GM18907 (cell line): ENCODE results near the gene MBOAT1.

Experiments
- ATAC-seq: cut with Tn5 transposase; IDR thresholded peaks from one replicate; pipeline ENCODE4 v1.9.1; 2021; ENCODE audit warnings: mild to moderate bottlenecking, moderate library complexity; ENCODE audit not compliant: unreplicated experiment

The MBOAT1 gene

DNA sequence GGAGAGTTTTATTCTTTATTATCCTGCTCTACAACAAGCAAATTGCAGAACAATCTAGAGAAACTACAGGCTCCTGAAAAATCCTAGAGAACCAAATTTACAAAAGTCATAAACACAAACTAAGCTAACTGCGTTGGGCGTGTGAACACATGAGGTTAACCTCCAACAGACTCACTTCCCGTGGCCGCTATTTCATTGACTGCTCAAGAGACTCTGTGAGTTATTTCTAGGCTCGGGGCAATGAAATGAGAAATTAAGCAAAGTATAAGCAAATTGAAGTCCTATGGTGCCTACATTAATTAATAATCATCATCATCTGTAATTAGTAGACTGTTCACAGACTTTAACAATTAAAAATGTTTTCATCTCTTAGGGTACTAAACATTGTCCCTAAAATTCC is 100.0 kb downstream of the MBOAT1 start:
- no peak for ATAC-seq

DNA sequence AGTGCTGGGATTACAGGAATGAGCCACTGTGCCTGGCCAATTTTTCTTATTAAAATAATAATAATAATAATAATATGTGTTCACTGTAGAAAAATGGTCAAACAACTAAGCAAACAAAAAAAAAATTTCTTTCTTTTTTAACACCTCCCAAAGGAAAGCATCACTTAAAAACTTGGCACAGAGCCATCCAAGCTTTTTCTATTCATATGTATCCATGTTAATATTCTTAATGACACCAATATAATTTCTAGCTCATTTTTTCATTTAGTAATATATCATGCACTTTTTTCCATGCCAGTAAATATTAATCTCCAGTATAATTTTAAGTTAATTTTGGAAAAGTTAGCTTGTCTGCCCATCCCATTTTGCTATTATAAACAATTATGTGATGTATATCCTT is 101.8 kb downstream of the MBOAT1 start:
- ATAC-seq: no peak

DNA sequence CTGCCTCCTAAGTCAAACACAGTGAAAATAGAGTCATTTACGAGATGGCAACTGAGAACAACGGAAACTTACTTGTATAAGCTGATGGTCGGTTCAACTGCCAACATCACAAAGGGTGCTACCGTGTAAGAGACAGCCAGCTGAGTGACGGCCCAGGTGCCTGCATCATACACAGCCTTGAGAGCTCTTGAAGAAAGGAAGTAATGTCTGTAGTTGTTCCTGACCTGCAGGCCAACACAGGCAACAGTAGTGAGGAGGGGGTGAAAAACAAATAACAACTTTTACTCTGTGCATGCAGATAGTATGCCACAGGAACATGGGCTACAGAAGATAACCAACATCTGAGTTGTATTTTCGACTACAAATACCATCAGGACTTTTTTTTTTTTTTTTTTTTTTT is 102.7 kb downstream of the MBOAT1 start:
- ATAC-seq: no peak

DNA sequence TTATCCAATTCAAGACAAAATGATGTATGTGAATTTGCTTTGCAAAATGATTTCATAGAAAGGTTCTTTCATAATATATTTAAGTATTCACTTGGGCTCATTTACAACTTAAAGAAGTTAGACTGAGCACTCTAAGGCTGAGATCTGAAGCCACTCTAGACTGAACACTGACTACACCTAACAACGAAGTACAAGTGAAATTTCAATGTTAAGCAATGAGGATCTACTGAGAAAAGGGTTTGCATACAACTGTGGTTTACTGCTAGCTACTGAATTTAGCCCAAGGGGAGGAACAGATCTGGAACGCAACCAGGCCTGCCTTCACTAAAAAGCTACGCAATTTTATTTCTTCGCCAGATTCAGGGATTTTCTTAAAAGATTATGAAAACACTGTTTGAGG is 106.4 kb downstream of the MBOAT1 start:
- no peak for ATAC-seq

DNA sequence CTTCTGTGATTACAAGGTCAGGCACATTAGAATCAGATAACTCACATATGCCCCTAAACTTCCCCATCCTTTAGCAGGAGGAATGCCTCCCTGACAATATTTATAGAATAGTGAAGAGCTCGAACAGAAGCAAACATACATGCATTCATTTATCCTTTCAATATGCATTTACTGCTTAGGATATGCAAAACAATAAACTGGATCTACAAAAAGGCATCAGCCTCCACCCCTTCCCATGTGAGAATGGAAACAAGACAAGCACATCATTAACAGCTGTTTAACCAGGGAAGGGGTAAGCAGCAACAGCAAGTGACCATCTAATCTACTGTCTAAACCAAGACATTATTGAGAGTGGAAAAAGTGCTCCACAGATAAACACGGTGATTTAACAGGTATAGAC is 107.6 kb downstream of the MBOAT1 start:
- ATAC-seq: no peak

DNA sequence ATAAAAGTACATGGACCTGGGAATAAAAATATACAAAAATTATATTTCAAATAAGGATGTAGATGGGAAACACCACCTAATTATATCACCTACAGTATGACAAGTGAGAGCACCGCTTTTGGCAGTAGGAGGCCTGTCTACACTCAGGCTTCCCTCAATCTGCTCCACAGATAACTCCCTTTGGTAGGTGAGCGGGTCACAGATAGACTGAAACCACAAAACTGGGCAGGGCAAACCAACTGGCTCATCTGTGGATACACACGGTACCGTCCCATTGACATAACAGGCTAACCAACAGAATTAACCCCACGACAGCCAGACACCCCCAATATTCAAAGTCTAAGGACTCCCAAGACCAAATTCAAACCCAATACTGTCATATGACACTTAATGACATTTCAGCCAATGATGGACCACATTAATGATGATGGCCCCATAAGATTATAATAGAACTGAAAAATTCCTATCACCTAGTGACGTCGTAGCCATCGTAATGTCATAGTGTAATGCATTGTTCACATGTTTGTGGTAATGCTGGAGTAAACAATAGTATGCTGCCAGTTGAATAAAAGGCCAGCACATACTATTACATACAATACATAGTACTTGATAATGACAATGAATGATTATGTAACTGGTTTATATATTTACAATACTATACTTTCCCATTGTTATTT is 109.7 kb downstream of the MBOAT1 start:
- ATAC-seq: no peak

DNA sequence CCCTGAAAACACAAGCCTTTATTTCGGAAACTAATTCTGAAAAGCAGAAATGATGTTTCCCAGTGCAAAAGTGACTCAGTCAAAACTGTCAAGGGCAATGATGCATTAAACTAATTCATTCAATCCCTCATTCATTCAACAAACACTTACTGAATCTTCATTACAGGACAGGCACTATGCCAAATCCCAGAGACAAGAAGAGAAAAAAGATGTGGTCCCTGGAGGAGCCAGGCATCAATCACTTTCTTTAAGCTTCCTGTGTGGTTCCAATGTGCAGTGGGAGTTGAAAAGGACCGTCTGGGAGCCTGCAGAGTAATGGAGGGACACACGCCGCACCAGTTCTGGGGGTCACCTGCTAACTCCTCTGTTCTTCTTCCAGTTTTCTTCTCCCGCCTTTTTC is 113.1 kb downstream of the MBOAT1 start:
- no peak for ATAC-seq

DNA sequence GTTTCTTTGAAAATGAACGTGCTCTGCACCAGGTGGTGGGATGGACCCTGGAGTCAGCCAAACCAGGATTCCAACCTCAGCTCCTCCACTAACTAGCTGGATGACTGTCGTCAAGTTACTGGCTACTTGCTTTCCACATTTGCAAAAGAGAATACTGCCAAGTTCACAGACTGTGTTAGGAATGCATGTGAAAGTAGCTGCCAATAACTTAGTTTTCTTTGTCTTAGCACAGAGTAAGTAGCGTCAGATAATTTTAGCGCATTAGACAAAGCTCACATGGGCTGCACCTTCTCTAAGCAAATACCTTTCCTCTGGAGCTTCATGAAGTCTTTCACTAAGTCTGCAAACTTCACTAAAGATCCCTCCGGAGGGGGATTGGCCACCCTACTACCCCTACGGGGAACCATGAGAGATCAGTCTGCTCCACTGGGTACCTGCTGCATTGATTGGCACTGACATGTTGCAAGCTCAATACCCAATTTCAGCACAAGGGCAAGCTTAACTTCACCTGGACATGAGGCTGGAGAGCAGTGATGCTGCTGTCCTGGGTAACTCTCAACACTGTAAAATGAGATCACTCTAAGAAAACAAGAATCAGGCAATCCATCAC is 113.9 kb downstream of the MBOAT1 start:
- no peak for ATAC-seq

DNA sequence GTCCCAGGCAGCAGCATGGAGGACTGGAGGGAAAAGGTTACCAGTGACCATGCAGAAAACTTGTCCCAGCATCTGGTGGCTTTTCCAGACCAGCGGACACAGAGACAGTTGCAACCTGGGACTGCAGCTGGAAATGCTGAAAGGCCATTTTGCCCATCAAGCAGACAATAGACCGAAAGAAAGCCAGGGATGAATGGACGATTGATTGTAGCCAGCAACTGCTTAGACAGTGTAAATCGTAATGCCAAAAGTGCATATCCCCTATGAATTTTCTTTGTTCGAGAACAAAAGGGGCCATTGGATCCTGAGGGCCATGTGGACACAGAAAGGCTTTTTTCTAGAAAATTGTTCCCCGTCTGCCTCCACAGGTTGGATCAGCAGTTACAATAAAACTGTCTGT is 115.7 kb downstream of the MBOAT1 start:
- ATAC-seq: no peak

DNA sequence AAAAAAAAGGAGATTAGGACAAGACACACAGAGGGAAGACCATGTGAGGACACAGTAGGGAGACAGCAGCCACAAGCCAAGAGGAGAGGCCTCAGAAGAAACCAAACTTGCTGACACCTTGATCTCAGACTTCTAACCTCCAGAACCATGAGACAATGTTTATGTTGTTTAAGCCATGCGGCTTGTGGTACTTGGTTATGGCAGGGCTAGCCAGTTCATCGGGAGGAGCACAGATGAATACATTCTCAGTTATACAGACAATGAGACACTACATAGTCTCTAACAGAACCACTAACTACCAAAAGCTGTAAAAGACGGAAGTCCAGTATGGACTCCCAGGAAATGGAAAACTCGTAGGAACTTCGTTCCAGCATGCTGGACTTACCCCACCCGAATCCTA is 116.8 kb downstream of the MBOAT1 start:
- ATAC-seq: no peak

DNA sequence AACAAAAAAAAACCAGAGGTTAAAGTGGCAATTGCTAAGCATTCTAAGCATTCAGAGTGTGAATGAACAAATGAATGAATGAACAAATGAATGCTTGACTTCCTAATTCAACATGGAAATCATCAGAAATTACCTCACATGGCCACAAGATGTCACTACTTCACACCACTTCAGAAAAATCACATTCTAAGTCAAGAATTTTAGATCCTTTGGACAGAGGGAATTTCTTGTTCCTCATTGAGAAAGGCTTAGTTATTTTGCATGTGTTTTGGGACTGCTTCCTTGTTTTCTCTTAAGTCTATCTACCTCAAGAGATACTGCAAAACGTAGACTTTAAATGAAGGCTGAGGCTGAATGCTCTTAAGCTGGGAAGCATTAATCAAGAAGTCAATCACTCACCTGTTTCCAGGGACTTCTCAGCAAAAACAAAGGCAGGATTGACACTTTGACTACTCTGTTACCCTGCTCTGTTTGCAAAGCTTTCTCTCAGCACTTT is 120.2 kb downstream of the MBOAT1 start:
- ATAC-seq: no peak

DNA sequence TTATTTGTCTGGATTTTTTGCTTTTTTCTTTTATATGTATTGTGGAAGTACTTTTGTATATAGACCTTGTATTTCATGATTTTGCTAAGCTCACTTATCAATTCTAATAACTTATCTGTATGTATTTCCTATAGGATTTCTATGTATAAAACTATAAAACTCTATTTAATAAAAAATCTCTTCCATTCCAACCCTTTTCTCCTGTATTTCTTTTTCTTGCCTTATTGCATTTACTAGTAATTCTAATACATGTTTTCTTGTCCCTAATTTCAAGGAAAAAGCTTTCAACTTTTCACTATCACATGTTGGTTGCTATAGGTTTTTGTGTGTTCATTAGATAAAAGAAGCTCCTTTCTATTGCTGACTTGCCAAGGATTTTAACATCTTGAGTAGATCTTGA is 125.3 kb downstream of the MBOAT1 start:
- ATAC-seq: no peak

DNA sequence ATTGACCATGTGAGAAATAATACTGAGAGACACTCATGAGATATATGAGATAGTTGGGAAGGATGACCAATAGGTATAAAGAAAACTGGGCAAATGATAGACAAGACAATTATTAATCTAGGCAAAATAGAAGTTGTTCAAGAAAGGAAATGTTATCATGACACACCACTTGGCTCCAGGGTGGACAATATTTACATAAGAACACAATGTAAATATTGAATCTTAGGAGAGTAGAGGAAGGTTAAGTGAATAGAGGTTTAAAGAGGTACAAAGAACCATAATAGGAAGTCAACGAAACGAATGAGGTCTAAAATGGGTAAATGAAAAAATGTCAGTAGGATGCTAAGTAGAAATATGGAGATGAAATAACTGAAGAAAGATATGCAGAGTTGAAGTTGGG is 126.5 kb downstream of the MBOAT1 start:
- ATAC-seq: no peak

DNA sequence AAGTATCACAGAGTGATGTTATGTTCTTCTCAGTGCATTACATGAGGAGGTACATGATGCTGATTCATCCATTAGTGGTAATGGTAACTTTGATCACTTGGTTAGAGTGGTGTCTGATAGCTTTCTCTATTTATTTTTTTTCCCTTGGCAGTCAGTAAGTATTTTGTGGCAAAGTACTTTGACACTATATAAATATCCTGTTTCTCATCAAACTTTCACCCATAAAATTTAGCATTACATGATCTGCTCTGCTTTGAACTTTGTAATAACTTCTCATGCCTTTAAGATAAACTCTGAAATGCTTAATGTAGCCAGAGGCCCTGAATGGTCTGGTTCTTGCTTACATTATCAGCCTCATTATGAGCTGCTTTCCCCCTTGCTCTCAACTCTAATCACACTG is 127.9 kb downstream of the MBOAT1 start:
- ATAC-seq: no peak

DNA sequence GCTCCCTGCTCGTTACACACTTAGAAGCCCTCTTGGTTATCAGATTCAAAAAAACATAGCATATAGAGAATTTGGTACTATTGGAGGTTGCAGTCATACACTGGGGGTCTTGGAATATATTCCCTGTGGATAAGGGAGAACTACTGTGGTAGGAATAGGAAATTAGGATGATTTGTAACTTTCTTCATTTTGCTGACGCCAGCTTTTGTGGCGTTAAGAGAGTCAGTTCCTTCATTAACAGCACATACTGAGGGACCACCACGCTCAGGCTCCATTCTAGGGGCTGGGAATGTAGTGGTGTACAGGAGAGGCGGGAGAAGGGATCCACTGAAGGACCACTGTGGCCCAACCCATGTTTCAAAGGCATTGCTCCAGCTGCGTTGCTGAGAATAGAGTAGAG is 140.3 kb downstream of the MBOAT1 start:
- ATAC-seq: no peak

DNA sequence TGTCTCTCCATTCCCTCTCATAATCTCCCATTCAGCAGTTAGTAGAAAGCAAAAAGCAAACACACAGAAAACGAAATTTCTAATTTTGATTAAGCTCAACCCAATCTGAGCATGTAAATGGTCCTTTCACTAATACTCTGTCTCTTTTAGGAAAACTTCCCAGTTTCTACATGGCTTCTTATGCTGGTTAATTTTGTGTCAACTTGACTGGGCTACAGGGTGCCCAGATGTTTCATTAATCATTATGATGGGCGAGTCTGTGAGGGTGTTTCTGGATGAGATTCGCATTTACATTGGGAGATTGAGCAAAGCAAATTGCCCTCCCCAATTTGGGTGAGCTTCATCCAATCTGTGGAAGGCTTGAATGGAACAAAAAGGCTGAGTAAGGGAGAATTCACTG is 142.2 kb downstream of the MBOAT1 start:
- ATAC-seq: no peak

DNA sequence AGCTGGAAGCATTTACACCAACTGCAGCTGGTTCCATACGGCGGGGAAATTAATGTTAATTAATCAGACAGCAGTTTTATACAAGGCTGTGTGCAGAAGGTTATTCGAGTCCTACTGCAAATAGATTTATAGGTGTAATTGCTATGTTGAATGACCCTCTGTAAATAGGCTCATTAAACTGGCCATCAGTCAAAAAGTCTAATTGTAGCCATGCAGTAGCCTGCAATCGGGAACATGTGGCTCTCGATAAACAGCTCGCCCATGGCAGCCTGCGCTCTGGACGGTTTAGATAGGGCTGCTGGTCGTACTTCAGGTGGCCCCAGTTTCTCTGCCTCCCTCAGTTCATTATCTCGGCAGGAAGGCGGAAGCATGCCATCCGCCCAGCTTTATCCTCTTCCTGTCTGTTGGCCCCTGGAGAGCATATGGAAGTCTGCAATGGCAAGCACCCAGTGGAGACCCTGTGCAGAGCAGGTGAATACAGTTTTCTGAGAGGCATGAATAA is 143.2 kb downstream of the MBOAT1 start:
- no peak for ATAC-seq

DNA sequence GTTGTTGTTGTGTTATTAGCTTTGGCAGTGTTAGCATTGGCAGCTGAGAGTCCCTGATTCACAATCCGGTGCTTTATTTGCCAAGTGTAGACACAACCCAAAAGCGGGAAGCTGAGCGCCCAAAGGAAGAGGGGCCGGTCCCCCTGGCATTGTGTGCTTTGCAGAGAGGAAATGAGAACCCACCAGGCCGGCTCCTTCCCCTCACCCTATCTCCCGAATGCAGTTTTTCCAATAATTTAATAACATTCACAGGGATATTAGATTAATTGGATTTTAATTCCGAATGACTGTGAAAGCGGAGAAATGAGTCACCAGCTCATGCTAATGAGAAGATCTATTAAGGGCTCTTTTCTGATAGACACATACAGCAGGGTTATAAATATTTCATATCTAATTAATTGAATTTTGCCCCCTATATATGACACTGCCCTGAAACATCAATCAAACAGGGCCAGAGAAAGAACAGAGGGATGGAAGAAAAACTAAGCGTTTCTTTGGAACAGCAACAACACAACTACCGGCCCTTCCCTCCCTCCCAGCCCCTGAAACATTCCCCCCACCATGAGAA is 143.8 kb downstream of the MBOAT1 start:
- no peak for ATAC-seq

DNA sequence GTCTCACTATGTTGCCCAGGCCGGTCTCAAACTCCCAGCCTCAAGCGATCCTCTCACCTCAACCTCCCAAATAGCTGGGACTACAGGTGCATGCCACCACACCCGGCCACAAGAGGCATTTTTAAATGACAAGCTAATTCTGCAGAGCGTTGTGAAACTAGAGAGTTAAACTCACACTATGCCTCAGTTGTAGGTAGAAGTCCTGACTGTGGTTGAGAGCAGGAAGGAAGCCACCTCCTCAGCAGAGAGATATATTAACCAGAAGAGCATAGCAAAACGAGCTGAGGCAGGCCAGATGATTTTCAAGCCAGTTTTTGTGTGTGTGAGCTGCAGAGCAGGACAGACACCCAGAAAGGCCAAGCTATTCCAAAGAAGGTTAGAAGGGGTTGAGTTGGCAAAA is 150.3 kb downstream of the MBOAT1 start:
- peak; percentile 81 for ATAC-seq

DNA sequence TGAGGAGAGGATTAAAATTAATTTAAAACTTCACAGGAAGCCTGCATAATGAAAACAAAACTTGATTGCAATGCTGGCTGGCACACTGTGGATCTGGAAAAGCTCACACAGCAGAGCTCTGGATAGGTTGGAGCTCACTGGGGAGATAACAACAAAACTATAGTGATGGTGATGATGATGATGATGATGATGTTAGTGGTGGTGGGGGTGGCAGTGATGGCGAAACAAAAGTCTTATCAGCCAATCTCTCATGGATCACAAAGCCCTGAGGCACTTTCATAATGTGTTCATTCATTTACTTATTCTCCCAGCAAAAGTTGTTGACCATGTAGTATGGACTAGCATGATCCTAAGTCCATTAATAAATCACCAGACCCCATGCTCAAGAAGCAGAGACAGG is 152.0 kb downstream of the MBOAT1 start:
- ATAC-seq: no peak

DNA sequence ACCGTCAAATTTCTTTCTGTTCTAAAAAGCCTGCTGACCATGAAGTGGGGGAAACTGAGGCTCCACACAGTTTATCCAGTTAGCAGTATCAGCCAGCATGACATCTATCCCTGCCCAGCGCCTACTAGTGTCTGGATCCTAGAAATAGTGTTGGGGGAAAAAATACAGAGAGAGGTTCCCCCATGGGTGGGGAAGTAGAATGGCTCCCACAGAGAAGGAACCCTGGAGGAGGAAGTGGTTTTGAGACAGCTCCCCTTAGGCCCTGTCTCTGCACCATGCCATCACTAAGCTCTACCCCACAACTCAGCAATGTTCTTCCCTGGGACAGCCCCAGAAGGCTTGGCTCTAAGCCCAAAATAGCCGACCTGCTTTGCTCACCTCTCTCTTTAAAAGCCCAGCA is 153.4 kb downstream of the MBOAT1 start:
- peak; percentile 44 for ATAC-seq

DNA sequence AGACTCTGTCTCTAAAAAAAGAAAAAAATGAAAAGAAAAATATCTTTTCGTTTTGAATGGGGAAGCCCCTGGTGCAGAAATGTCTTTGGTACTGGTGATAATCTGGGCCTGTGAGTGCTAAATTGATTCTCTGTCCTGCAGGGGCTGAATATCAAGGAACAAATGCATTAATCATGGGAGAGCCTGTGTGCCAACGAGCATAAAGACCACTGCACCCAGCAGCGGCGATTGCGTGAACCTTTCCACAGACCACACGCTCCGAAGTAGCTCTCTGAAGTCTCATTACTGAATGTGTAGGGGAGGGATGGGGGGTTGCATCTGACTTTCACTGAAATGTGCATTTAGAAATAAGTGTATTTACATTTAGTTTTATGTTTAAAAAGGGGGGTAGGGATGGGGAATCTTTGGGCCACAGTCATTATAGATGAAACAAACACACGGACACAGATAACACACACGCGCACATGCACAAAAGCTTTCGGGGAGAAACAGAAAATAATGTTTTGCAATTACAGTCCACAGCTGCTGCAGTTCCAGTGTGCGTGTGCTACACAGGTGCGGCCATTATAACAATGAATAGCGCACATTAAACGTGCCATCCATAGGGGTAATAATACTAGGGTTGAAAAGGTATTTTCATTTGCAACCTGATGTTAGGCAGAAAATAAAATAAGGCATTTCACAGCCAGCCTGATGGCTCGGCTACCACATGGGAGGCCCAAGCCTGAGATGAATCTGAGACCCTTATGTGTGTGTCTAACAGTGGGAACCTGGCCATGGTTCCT is 154.0 kb downstream of the MBOAT1 start:
- no peak for ATAC-seq
